Loucy (cell line): ENCODE measurements around the gene SMOC2.

Experiments
- H2AFZ ChIP-seq: fragments of 200-600 bp; sonication (generic); 2 replicates; pipeline ENCODE4 v1.6.0; 2016; ENCODE audit warnings: antibody characterized with exemption, mild to moderate bottlenecking, low read length, moderate library complexity
- H3F3A ChIP-seq: fragments of 200-600 bp; 2 replicates; pipeline ENCODE4 v1.6.0; 2016; ENCODE audit warnings: antibody characterized with exemption, low read depth, mild to moderate bottlenecking
- H3K27me3 ChIP-seq: fragments of 200-600 bp; sonication (generic); 2 replicates; pipeline ENCODE4 v1.6.1; 2014; ENCODE audit warnings: low read length, mild to moderate bottlenecking; ENCODE audit not compliant: insufficient read depth, poor library complexity, severe bottlenecking
- H3K36me3 ChIP-seq: fragments of 200-600 bp; sonication (generic); 2 replicates; pipeline ENCODE4 v1.6.1; 2016; ENCODE audit warnings: low read length; ENCODE audit not compliant: insufficient read depth
- H3K4me1 ChIP-seq: fragments of 200-600 bp; sonication (generic); 2 replicates; pipeline ENCODE4 v1.5.1; 2014; ENCODE audit warnings: low read length, mild to moderate bottlenecking; ENCODE audit not compliant: insufficient read depth, poor library complexity, severe bottlenecking
- H3K4me2 ChIP-seq: fragments of 200-600 bp; sonication (generic); 2 replicates; pipeline ENCODE4 v1.6.0; 2014; ENCODE audit warnings: antibody characterized with exemption, low read length, low read depth, mild to moderate bottlenecking; ENCODE audit not compliant: poor library complexity, severe bottlenecking
- H3K4me3 ChIP-seq: fragments of 200-600 bp; sonication (generic); 2 replicates; pipeline ENCODE4 v1.5.1; 2014; ENCODE audit warnings: low read length, mild to moderate bottlenecking, mixed read lengths; ENCODE audit not compliant: poor library complexity, severe bottlenecking
- H3K79me2 ChIP-seq: fragments of 200-600 bp; sonication (generic); 2 replicates; pipeline ENCODE4 v1.6.1; 2014; ENCODE audit warnings: low read length; ENCODE audit not compliant: insufficient read depth
- H3K9ac ChIP-seq: fragments of 200-600 bp; sonication (generic); 2 replicates; pipeline ENCODE4 v1.6.0; 2014; ENCODE audit warnings: mild to moderate bottlenecking, low read depth, low read length, moderate library complexity; ENCODE audit not compliant: poor library complexity, severe bottlenecking
- H3K9me2 ChIP-seq: fragments of 200-600 bp; sonication (generic); replicated peaks from 2 replicates; pipeline ENCODE4 v1.6.1; 2016; ENCODE audit warnings: low read depth, low read length, mixed read lengths
- H3K9me3 ChIP-seq: fragments of 200-600 bp; sonication (generic); 2 replicates; pipeline ENCODE4 v1.6.1; 2014; ENCODE audit warnings: mild to moderate bottlenecking, antibody characterized with exemption, low read length, low read depth; ENCODE audit not compliant: insufficient read depth
- H4K20me1 ChIP-seq: fragments of 200-600 bp; sonication (generic); 2 replicates; pipeline ENCODE4 v1.6.0; 2014; ENCODE audit warnings: antibody characterized with exemption, low read length, mild to moderate bottlenecking; ENCODE audit not compliant: insufficient read depth, poor library complexity, severe bottlenecking
- CTCF ChIP-seq: fragments of 200-600 bp; sonication (generic); conservative IDR thresholded peaks from 2 replicates; pipeline ENCODE4 v1.5.1; 2014; ENCODE audit warnings: mild to moderate bottlenecking, antibody characterized with exemption, low read length
- EZH2phosphoT487 ChIP-seq: fragments of 200-600 bp; IDR thresholded peaks from 2 replicates; pipeline ENCODE4 v1.6.1; 2018; ENCODE audit warnings: antibody characterized with exemption, mild to moderate bottlenecking, moderate library complexity, borderline replicate concordance

SMOC2 gene

GRCh38 chr6:168535711-168536110 is 94.7 kb downstream of the SMOC2 start:
- H2AFZ ChIP-seq, result no peak overlapping the region
- H3K4me1 ChIP-seq, result no peaks in the 10 kb centered on the region
- H3K36me3 ChIP-seq, result no peaks in the 10 kb centered on the region
- no peaks in the 10 kb centered on the region for H3F3A ChIP-seq
- H3K27me3 ChIP-seq, result no peaks in the 10 kb centered on the region
- no peaks in the 10 kb centered on the region for H3K9me2 ChIP-seq
- H3K9ac ChIP-seq, result no peak overlapping the region
- H4K20me1 ChIP-seq, result no peaks in the 10 kb centered on the region
- peaks cover 6% of the 10 kb centered on the region; the same call in 1 of the 2 replicates for H3K9me3 ChIP-seq
- no peak overlapping the region for H3K4me3 ChIP-seq
- H3K79me2 ChIP-seq, result no peaks in the 10 kb centered on the region
- no peak overlapping the region for H3K4me2 ChIP-seq
- TF ChIP-seq EZH2phosphoT487 (no peak), CTCF (no peak)

- Histone ChIP-seq H3K9me2 (no peaks in the 10 kb centered on the region), H3K9ac (no peak overlapping the region), H3K79me2 (no peaks in the 10 kb centered on the region), H3K4me3 (no peak overlapping the region), H3K27me3 (no peaks in the 10 kb centered on the region), H3K36me3 (no peaks in the 10 kb centered on the region), H2AFZ (no peak overlapping the region), H3K9me3 (peaks cover 11% of the 10 kb centered on the region; the same call in 1 of the 2 replicates), H3K4me2 (no peak overlapping the region), H3K4me1 (no peaks in the 10 kb centered on the region), H3F3A (no peaks in the 10 kb centered on the region), H4K20me1 (no peaks in the 10 kb centered on the region)
- TF ChIP-seq CTCF (no peak), EZH2phosphoT487 (no peak)
Measured at GRCh38 chr6:168536196-168536595, 95.2 kb downstream of the SMOC2 start.

- Histone ChIP-seq H4K20me1 (no peaks in the 10 kb centered on the region), H3K27me3 (no peaks in the 10 kb centered on the region), H2AFZ (no peak overlapping the region), H3K4me3 (no peak overlapping the region), H3K9ac (no peak overlapping the region), H3F3A (no peaks in the 10 kb centered on the region), H3K9me3 (peaks cover 11% of the 10 kb centered on the region; the same call in 1 of the 2 replicates), H3K9me2 (no peaks in the 10 kb centered on the region), H3K4me1 (no peaks in the 10 kb centered on the region), H3K4me2 (no peak overlapping the region), H3K36me3 (no peaks in the 10 kb centered on the region), H3K79me2 (no peaks in the 10 kb centered on the region)
- TF ChIP-seq CTCF, result no peak
- TF ChIP-seq EZH2phosphoT487, result no peak
Measured at GRCh38 chr6:168536665-168537539, 95.9 kb downstream of the SMOC2 start.
